Fibroblast of lung (primary cell): Measurements from ENCODE around the gene USP24. TPM values are rescaled to one million over a fixed set of nuclear protein-coding genes. Genes with fewer than 3 reads are reported as not detected.

ENCODE experiments used
- DNase-seq, 2 donors: peaks; one replicate each; pipeline versions ENCODE4 v3.0.0 to v3.0.0-alpha.2; 2010; ENCODE audit warnings: low read depth in 2 of 2
- H2AFZ ChIP-seq: 2 replicates; pipeline ENCODE4 v1.5.1; 2012; ENCODE audit warnings: low read length, control low read depth, inconsistent platforms
- H3K27ac ChIP-seq: 2 replicates; pipeline ENCODE4 v1.5.1; 2011; ENCODE audit warnings: low read length, control low read depth; ENCODE audit not compliant: insufficient read depth
- H3K27me3 ChIP-seq: 2 replicates; pipeline ENCODE4 v1.5.1; 2011; ENCODE audit warnings: mild to moderate bottlenecking, low read length; ENCODE audit not compliant: control insufficient read depth, insufficient read depth
- H3K36me3 ChIP-seq: 2 replicates; pipeline ENCODE4 v1.5.1; 2011; ENCODE audit warnings: low read length; ENCODE audit not compliant: control insufficient read depth, insufficient read depth
- H3K4me1 ChIP-seq: 2 replicates; pipeline ENCODE4 v1.5.1; 2011; ENCODE audit warnings: low read length; ENCODE audit not compliant: control insufficient read depth, insufficient read depth; ENCODE audit errors: extremely low read depth
- H3K4me2 ChIP-seq: 2 replicates; pipeline ENCODE4 v1.5.1; 2011; ENCODE audit warnings: low read length, control low read depth; ENCODE audit not compliant: insufficient read depth; ENCODE audit errors: extremely low read depth
- H3K4me3 ChIP-seq, 4 experiments: fragments of 200-600 bp in 1 of 4; sonication (generic) in 1 of 4; replicated peaks in 1 of 4; 2 replicates each; pipeline ENCODE4 v1.5.1; 2011 to 2016; ENCODE audit warnings: low read length in 4 of 4, low read depth in 3 of 4, mild to moderate bottlenecking in 3 of 4, control low read depth in 2 of 4, inconsistent platforms in 1 of 4, mixed read lengths in 1 of 4; ENCODE audit not compliant: insufficient read depth in 1 of 4; ENCODE audit errors: control extremely low read depth in 1 of 4
- H3K79me2 ChIP-seq: 2 replicates; pipeline ENCODE4 v1.5.1; 2012; ENCODE audit warnings: mild to moderate bottlenecking, low read length, inconsistent platforms; ENCODE audit not compliant: control insufficient read depth, insufficient read depth
- H3K9ac ChIP-seq: 2 replicates; pipeline ENCODE4 v1.5.1; 2011; ENCODE audit warnings: mild to moderate bottlenecking, low read length, control low read depth; ENCODE audit not compliant: insufficient read depth
- H3K9me3 ChIP-seq: 2 replicates; pipeline ENCODE4 v1.5.1; 2012; ENCODE audit warnings: low read depth, low read length; ENCODE audit not compliant: control insufficient read depth, insufficient read depth
- H4K20me1 ChIP-seq: 2 replicates; pipeline ENCODE4 v1.5.1; 2011; ENCODE audit warnings: low read length; ENCODE audit not compliant: control insufficient read depth, insufficient read depth; ENCODE audit errors: extremely low read depth
- CTCF ChIP-seq, 2 donors: IDR thresholded peaks in 1 of 2; conservative IDR thresholded peaks in 1 of 2; 1 replicate in 1 of 2; 2 replicates in 1 of 2; pipeline ENCODE4 v1.5.1; 2011 to 2012; ENCODE audit warnings: low read length in 2 of 2, control low read depth in 1 of 2, inconsistent platforms in 1 of 2, low read depth in 1 of 2, mild to moderate bottlenecking in 1 of 2
- EZH2 ChIP-seq: IDR thresholded peaks from 2 replicates; pipeline ENCODE4 v1.5.1; 2012; ENCODE audit warnings: low read length, control low read depth, mild to moderate bottlenecking; ENCODE audit errors: missing control alignments
- polyA plus RNA-seq, 2 donors: library from polyadenylated mRNA; depleted of rRNA in 1 of 2; stranded (reverse) in 1 of 2; unstranded in 1 of 2; fragments of >200 nt; gene quantifications; 2 replicates each; pipeline ENCODE4 v1.2.1, GENCODE V29; 2011 to 2012; ENCODE audit warnings: missing spikeins in 1 of 2
- total RNA-seq: library from RNA; depleted of rRNA; stranded (reverse); fragments of >200 nt; gene quantifications from 2 replicates; pipeline ENCODE4 v1.2.1, GENCODE V29; 2014

Gene USP24
- total and polyA plus RNA-seq, 2 donors (not counting 1 experiment from before 2014, with no cell fraction given) = 16.4 to 63.9 TPM

DNA sequence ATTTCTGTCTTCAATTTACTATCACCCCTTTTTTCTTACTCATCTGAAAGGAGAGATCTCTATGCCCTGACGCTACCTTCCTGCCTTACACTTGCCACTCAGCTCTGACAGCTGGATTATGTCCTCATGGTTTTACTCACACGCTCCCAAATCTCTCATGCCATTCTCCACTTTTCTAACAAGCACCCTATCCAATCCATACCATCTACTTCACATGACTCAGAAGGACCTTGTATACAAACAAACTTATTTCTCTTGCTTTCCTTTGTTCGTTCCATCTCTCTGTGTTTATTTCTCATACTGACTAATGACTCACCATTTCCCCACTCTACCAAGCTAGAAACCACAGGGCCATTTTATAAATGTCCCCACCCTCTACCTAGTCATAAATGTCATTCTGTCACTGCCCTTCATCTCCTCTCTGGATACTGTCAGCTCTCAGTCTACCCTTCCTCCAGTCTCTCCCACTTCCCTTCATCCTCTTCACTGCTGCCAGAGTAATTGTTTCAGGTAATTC, 87.3 kb downstream of the USP24 start:
- TF ChIP-seq EZH2 (no peak), CTCF (conservative IDR thresholded peaks at IDR 0.05 in 1 of 2, IDR thresholded peaks at IDR 0.05 in 1 of 2; ENCODE audit: low read depth in 1 of 2, low read length in 2 of 2) (no peak)
- Histone ChIP-seq H3K27ac (no peak overlapping the region), H3K4me1 (peaks cover 7% of the 10 kb centered on the region), H3K9ac (no peak overlapping the region), H4K20me1 (no peaks in the 10 kb centered on the region), H3K36me3 (peaks cover 6% of the 10 kb centered on the region), H3K27me3 (no peaks in the 10 kb centered on the region), H3K79me2 (no peaks in the 10 kb centered on the region), H2AFZ (no peak overlapping the region), H3K9me3 (no peaks in the 10 kb centered on the region), H3K4me3 (no peak overlapping the region), H3K4me2 (no peak overlapping the region)
- peak; percentile 49 for DNase-seq

- no peak for TF ChIP-seq CTCF (conservative IDR thresholded peaks at IDR 0.05 in 1 of 2, IDR thresholded peaks at IDR 0.05 in 1 of 2; ENCODE audit: low read depth in 1 of 2, low read length in 2 of 2)
- TF ChIP-seq EZH2 = no peak
- no peak overlapping the region for H2AFZ ChIP-seq
These were observed 90.7 kb downstream of the USP24 start for GRCh38 chr1:55124470-55124869.

DNA sequence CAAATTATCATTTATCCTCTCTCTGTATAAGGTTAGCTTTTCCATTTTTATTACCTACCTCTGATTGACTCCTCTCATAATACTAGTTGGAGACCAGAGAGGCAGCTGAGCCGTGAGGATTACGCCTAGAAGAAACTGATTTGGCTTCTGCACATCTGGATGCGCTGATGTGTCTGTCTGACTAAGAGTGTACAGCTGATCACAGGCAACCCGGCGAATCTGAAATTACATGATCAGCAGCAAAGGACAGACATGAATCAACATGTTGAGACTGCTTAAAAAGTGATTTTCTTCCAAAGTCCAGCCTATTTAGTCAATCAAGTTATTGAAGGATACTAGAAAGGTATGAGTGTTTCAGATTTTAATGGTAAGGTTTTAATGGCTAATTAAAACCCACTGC, 94.6 kb downstream of the USP24 start:
- Histone ChIP-seq H2AFZ (no peak overlapping the region), H3K4me1 (no peaks in the 10 kb centered on the region), H3K27me3 (no peaks in the 10 kb centered on the region), H3K79me2 (no peaks in the 10 kb centered on the region), H3K36me3 (peaks cover 6% of the 10 kb centered on the region), H3K9ac (no peak overlapping the region), H3K9me3 (no peaks in the 10 kb centered on the region), H3K4me3 (no peak overlapping the region), H3K4me2 (no peak overlapping the region), H4K20me1 (no peaks in the 10 kb centered on the region), H3K27ac (no peak overlapping the region)
- DNase-seq = no peak
- TF ChIP-seq CTCF (conservative IDR thresholded peaks at IDR 0.05 in 1 of 2, IDR thresholded peaks at IDR 0.05 in 1 of 2; ENCODE audit: low read depth in 1 of 2, low read length in 2 of 2) (no peak), EZH2 (no peak)

More at GRCh38 chr1:55124470-55124869, 90.7 kb downstream of the USP24 start:
- Histone ChIP-seq H4K20me1 (no peaks in the 10 kb centered on the region), H3K9me3 (no peaks in the 10 kb centered on the region), H3K27me3 (no peaks in the 10 kb centered on the region), H3K9ac (no peak overlapping the region), H3K27ac (no peak overlapping the region), H3K4me2 (no peak overlapping the region), H3K36me3 (peaks cover 6% of the 10 kb centered on the region), H3K4me3 (no peak overlapping the region), H3K79me2 (no peaks in the 10 kb centered on the region), H3K4me1 (peaks cover 3% of the 10 kb centered on the region)
- DNase-seq = no peak
